KMS-11 (cell line): ENCODE results near the gene RASGEF1B.

Experiments
- H2AFZ ChIP-seq: fragments of 200-600 bp; sonication (generic); 2 replicates; pipeline ENCODE4 v1.6.1; 2016; ENCODE audit warnings: antibody characterized with exemption, mixed run types, low read depth
- H3K27ac ChIP-seq: fragments of 200-600 bp; sonication (generic); 2 replicates; pipeline ENCODE4 v1.6.1; 2016; ENCODE audit warnings: mild to moderate bottlenecking, mixed run types
- H3K27me3 ChIP-seq: fragments of 200-600 bp; sonication (generic); 2 replicates; pipeline ENCODE4 v1.6.1; 2017; ENCODE audit warnings: mild to moderate bottlenecking, low read depth, mixed run types, moderate library complexity; ENCODE audit not compliant: insufficient read depth
- H3K36me3 ChIP-seq: fragments of 200-600 bp; sonication (generic); 2 replicates; pipeline ENCODE4 v1.6.1; 2017; ENCODE audit warnings: mild to moderate bottlenecking, mixed run types; ENCODE audit not compliant: insufficient read depth
- H3K4me1 ChIP-seq: fragments of 200-600 bp; sonication (generic); 2 replicates; pipeline ENCODE4 v1.6.1; 2016; ENCODE audit warnings: mild to moderate bottlenecking, low read depth, mixed run types; ENCODE audit not compliant: poor library complexity, severe bottlenecking
- H3K4me2 ChIP-seq: fragments of 200-600 bp; sonication (generic); 2 replicates; pipeline ENCODE4 v1.7.0; 2016; ENCODE audit warnings: mild to moderate bottlenecking, mixed run types
- H3K4me3 ChIP-seq: fragments of 200-600 bp; sonication (generic); IDR thresholded peaks from 2 replicates; pipeline ENCODE4 v1.6.1; 2017; ENCODE audit warnings: low read depth, low read length, mixed read lengths; ENCODE audit not compliant: insufficient read depth
- H3K79me2 ChIP-seq: fragments of 200-600 bp; sonication (generic); 2 replicates; pipeline ENCODE4 v1.6.1; 2016; ENCODE audit warnings: low read depth, mixed run types; ENCODE audit not compliant: insufficient read depth
- H3K9ac ChIP-seq: fragments of 200-600 bp; sonication (generic); 2 replicates; pipeline ENCODE4 v1.6.1; 2016; ENCODE audit warnings: mild to moderate bottlenecking, mixed run types
- H4K20me1 ChIP-seq: fragments of 200-600 bp; sonication (generic); 2 replicates; pipeline ENCODE4 v1.6.1; 2016; ENCODE audit warnings: mild to moderate bottlenecking, mixed run types; ENCODE audit not compliant: insufficient read depth
- TF ChIP-seq, protein P1 (sequence below): fragments of 200-600 bp; sonication (generic); conservative IDR thresholded peaks from 2 replicates; pipeline ENCODE4 v1.6.1; 2017; ENCODE audit warnings: low read depth, mild to moderate bottlenecking, antibody characterized with exemption, low read length, moderate library complexity, mixed read lengths

The RASGEF1B gene

DNA sequence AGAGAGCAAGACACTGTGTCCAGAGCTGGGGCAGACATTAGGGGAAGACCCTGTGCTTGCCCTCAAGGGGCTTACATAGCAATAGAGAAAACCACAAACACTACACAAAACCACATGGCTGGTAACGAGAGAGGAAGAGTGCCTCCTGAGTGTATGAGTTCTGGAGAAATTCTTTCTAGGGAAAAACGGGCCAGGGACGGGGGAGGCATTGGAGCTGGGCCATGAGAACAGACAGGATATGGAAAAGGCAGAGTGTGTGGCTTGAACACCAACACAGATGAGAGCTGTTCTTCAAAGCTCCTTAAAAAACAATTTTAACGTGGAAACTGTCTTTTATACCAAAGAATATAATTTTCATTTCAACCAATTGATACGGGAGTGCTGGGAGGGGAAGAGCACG is 42.7 kb downstream of the RASGEF1B start:
- no peaks in the 10 kb centered on the region for H3K27me3 ChIP-seq
- no peaks in the 10 kb centered on the region for H3K79me2 ChIP-seq
- TF ChIP-seq, protein P1, sequence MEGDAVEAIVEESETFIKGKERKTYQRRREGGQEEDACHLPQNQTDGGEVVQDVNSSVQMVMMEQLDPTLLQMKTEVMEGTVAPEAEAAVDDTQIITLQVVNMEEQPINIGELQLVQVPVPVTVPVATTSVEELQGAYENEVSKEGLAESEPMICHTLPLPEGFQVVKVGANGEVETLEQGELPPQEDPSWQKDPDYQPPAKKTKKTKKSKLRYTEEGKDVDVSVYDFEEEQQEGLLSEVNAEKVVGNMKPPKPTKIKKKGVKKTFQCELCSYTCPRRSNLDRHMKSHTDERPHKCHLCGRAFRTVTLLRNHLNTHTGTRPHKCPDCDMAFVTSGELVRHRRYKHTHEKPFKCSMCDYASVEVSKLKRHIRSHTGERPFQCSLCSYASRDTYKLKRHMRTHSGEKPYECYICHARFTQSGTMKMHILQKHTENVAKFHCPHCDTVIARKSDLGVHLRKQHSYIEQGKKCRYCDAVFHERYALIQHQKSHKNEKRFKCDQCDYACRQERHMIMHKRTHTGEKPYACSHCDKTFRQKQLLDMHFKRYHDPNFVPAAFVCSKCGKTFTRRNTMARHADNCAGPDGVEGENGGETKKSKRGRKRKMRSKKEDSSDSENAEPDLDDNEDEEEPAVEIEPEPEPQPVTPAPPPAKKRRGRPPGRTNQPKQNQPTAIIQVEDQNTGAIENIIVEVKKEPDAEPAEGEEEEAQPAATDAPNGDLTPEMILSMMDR, result no peak
- no peaks in the 10 kb centered on the region for H4K20me1 ChIP-seq
- H2AFZ ChIP-seq, result no peak overlapping the region
- peaks cover 6% of the 10 kb centered on the region; the same call in 1 of the 2 replicates for H3K36me3 ChIP-seq
- H3K4me1 ChIP-seq, result no peaks in the 10 kb centered on the region
- no peak overlapping the region for H3K4me3 ChIP-seq
- no peak overlapping the region for H3K9ac ChIP-seq
- H3K4me2 ChIP-seq, result no peak overlapping the region
- no peak overlapping the region for H3K27ac ChIP-seq

DNA sequence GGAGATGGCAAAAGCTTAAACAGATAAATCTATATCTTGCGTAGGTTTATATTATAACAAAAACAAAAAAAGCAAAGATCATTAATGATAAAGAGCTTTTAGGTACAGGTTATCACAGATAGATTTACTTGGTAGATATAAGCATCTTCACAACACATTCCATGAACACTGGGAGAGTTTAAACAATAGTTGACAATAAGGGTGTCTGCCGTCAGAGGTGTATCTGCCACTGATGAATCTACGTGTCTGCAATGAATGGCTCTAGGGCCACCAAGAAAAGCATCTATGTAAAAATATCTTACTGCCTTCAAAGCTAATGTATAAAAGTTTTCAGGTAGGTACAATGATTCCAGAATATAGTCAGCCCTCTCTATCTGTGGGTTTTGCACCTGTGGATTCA is 43.7 kb downstream of the RASGEF1B start:
- Histone ChIP-seq H3K79me2 (no peaks in the 10 kb centered on the region), H4K20me1 (no peaks in the 10 kb centered on the region), H2AFZ (no peak overlapping the region), H3K36me3 (peaks cover 1% of the 10 kb centered on the region; the same call in 1 of the 2 replicates), H3K4me3 (no peak overlapping the region), H3K4me2 (no peak overlapping the region), H3K27ac (no peak overlapping the region), H3K4me1 (no peaks in the 10 kb centered on the region), H3K9ac (no peak overlapping the region), H3K27me3 (no peaks in the 10 kb centered on the region)
- TF ChIP-seq, protein P1, result no peak

DNA sequence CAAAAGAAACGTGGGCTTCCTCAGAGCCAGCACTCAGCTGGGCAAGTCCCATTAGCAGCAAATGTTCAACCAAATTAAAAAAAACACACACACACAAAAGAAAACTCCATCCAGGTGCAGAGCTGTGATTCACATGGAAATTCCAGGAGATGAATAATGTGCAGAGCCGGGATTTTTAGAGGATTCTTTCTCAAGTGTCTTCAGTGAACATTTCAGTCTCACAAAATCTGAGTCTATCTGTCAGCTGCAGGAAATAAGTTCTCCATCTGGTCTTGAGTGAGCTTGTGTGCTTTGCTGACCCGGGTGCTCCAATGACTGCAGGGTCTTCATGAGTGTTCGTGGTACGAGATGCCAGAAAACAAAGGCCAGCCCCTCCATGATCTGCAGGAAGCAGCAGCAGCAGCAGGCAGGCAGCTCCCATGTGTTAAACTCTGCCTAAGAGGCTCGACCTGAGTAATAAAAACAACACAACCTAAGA is 44.3 kb downstream of the RASGEF1B start:
- H3K36me3 ChIP-seq, result no peaks in the 10 kb centered on the region; the same call in 1 of the 2 replicates
- H3K9ac ChIP-seq, result no peak overlapping the region
- no peak overlapping the region for H2AFZ ChIP-seq
- no peaks in the 10 kb centered on the region for H4K20me1 ChIP-seq
- TF ChIP-seq, protein P1, result no peak
- no peak overlapping the region for H3K4me2 ChIP-seq
- no peaks in the 10 kb centered on the region for H3K27me3 ChIP-seq
- no peak overlapping the region for H3K4me3 ChIP-seq
- H3K27ac ChIP-seq, result no peak overlapping the region
- no peaks in the 10 kb centered on the region for H3K79me2 ChIP-seq
- H3K4me1 ChIP-seq, result no peaks in the 10 kb centered on the region

DNA sequence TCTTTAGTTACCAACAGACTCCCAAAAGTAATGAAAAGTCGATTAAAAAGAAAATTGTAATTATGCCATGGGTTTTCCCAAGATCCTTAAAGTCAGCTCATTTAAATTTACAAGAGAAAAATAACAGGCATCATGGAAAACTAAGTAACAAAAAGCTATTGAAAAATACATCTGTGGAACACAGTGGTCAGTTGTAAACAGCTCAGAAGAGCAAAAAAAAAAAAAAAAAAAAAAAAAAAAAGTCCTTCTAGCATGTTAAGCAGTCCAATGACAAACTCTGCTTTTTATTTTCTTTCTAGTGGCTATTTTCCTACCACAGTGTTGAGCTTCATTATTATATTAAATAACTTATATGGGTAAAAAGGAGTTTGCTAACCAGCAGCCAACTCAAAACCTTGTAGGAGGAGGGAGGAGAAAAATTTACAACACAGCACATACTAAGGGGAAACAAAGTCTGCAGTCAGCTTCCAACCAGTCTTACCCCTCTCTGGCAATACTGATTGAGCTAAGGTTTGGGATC is 44.9 kb downstream of the RASGEF1B start:
- H3K9ac ChIP-seq, result no peak overlapping the region
- no peak overlapping the region for H3K27ac ChIP-seq
- no peak overlapping the region for H3K4me2 ChIP-seq
- H2AFZ ChIP-seq, result no peak overlapping the region
- H3K36me3 ChIP-seq, result no peaks in the 10 kb centered on the region; the same call in 1 of the 2 replicates
- H3K4me3 ChIP-seq, result no peak overlapping the region
- no peaks in the 10 kb centered on the region for H3K79me2 ChIP-seq
- TF ChIP-seq, protein P1, result no peak
- no peaks in the 10 kb centered on the region for H3K27me3 ChIP-seq
- no peaks in the 10 kb centered on the region for H4K20me1 ChIP-seq
- H3K4me1 ChIP-seq, result no peaks in the 10 kb centered on the region
